ENCODE measurements around the gene TFPI.
"Not testable (repeated sequence)": the region's sequence is repeated elsewhere in the genome, so short reads cannot be mapped to it uniquely, and the experiment has no call there.

Gene TFPI

DNA sequence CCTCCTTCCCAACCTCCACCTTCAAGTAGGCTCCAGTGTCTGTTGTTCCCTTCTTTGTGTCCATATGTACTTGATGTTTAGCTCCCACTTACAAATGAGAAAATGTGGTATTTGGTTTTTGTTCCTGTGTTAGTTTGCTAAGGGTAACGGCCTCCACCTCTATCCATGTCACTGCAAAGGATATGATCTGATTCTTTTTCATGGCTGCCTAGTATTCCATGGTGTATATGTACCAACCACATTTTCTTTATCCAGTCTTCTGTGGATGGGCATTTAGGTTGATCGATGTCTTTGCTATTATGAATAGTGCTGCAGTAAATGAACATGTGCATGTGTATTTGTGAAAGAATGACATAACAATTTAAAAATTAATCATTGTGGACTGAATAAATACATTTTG is 19.5 kb upstream of the TFPI start:
- Histone ChIP-seq H3K9ac (ENCODE audit: low read length) (no peak overlapping the region), H3K36me3 (ENCODE audit: control insufficient read depth, insufficient read depth, low read length) (no peaks in the 10 kb centered on the region), H3K4me3 (ENCODE audit: low read length) (no peak overlapping the region), H3K27ac (ENCODE audit: low read depth, low read length) (no peak overlapping the region), H3K4me1 (ENCODE audit: control insufficient read depth, insufficient read depth, low read length) (no peaks in the 10 kb centered on the region), H3K27me3 (ENCODE audit: control insufficient read depth, insufficient read depth, low read length) (no peaks in the 10 kb centered on the region)

DNA sequence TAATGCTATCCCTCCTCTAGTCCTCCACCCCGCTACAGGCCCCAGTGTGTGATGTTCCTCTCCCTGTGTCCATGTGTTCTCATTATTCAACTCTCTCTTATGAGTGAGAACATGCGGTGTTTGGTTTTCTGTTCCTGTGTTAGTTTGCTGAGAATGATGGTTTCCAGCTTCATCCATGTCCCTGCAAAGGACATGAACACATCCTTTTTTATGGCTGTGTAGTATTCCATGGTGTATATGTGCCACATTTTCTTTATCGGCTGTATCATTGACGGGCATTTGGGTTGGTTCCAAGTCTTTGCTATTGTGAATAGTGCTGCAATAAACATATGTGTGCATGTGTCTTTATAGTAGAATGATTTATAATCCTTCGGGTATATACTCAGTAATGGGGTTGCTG is 17.8 kb upstream of the TFPI start:
- H3K4me1 ChIP-seq (ENCODE audit: control insufficient read depth, insufficient read depth, low read length); H3K36me3 ChIP-seq (ENCODE audit: control insufficient read depth, insufficient read depth, low read length); H3K9ac ChIP-seq (ENCODE audit: low read length); H3K4me3 ChIP-seq (ENCODE audit: low read length); H3K27me3 ChIP-seq (ENCODE audit: control insufficient read depth, insufficient read depth, low read length); H3K27ac ChIP-seq (ENCODE audit: low read depth, low read length): not testable (repeated sequence)

DNA sequence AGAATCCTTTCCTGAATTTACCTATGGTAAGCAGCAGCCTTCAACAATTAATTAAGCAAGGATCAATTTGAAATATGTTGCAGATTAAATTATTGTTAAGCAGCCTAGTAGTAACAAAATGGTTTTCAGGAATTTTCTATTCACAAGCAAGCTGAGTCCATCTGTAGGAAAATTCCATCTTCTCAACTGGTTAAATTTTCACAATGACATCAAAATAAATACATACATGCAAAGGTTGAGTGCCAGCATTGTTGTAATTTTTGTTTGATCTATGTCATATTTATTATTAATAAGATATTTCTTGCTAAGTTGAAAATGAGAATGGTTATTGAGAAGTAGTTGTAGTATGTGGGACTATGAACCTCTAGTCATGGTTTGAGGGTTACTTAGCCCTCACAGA is 15.3 kb upstream of the TFPI start:
- H3K9ac ChIP-seq (ENCODE audit: low read length): no peak overlapping the region
- H3K4me1 ChIP-seq (ENCODE audit: control insufficient read depth, insufficient read depth, low read length): no peaks in the 10 kb centered on the region
- H3K27me3 ChIP-seq (ENCODE audit: control insufficient read depth, insufficient read depth, low read length): no peaks in the 10 kb centered on the region
- no peak overlapping the region for H3K4me3 ChIP-seq (ENCODE audit: low read length)
- H3K27ac ChIP-seq (ENCODE audit: low read depth, low read length): no peak overlapping the region
- no peaks in the 10 kb centered on the region for H3K36me3 ChIP-seq (ENCODE audit: control insufficient read depth, insufficient read depth, low read length)

DNA sequence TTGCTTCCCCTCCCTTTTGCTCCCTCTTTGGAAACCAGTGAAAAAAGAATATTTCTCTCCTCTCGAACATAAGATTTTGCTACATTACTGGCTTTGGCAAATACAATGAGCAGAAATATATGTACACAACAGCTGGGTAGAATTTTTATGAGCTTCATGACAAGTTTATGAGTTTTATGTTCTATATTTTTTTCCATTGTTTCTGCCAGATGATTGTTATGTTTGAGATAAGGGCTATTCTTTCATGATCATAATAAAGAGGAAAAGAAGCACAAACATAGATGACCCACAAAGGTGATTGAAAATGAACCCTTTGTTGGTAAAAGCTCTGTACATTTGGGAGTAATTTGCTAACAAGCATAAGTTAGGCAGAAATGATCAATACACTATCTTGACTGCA is 14.8 kb upstream of the TFPI start:
- Histone ChIP-seq H3K27me3 (ENCODE audit: control insufficient read depth, insufficient read depth, low read length) (no peaks in the 10 kb centered on the region), H3K9ac (ENCODE audit: low read length) (no peak overlapping the region), H3K4me1 (ENCODE audit: control insufficient read depth, insufficient read depth, low read length) (no peaks in the 10 kb centered on the region), H3K27ac (ENCODE audit: low read depth, low read length) (no peak overlapping the region), H3K36me3 (ENCODE audit: control insufficient read depth, insufficient read depth, low read length) (no peaks in the 10 kb centered on the region), H3K4me3 (ENCODE audit: low read length) (no peak overlapping the region)

DNA sequence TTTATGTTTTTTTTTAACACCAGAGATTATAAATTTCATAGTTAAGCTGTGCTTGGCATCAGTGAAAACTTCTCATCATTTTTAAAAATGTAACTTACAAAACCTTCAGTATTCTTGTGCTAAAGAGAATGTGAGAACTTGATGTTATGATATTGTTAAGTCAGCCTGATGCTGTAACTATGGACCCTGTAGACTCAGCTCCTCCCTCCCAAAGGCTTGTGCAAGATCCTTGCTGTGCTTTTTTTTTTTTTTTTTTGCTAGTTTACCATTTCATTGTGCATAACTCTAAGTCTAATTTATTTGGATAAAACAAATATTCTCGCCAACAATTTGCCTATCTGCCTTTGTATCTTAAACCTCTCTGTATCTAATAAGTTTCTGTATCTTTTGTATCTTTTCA is 12.9 kb upstream of the TFPI start:
- H3K27ac ChIP-seq (ENCODE audit: low read depth, low read length): no peak overlapping the region
- H3K9ac ChIP-seq (ENCODE audit: low read length): no peak overlapping the region
- H3K27me3 ChIP-seq (ENCODE audit: control insufficient read depth, insufficient read depth, low read length): no peaks in the 10 kb centered on the region
- no peak overlapping the region for H3K4me3 ChIP-seq (ENCODE audit: low read length)
- no peaks in the 10 kb centered on the region for H3K36me3 ChIP-seq (ENCODE audit: control insufficient read depth, insufficient read depth, low read length)
- no peaks in the 10 kb centered on the region for H3K4me1 ChIP-seq (ENCODE audit: control insufficient read depth, insufficient read depth, low read length)

DNA sequence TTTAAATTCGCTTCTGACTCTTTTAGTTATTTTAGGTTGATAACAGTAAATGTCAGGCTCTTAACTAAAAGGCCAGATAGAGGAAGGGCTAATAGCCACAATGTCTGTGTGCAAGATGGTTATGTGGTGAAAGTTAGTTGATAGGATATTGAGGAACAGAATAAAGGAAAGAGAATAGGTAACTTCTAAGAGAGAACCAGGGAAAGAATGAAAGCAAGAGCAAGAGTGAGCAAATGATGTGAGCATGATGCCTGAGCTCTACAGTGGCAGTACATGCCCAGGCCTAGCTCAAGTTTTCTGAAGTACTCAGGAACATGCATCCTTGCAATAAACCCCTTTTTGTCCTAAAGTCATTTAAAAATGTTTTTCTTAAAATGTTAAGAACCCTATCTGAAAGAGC is 12.5 kb upstream of the TFPI start:
- H3K36me3 ChIP-seq (ENCODE audit: control insufficient read depth, insufficient read depth, low read length): no peaks in the 10 kb centered on the region
- no peaks in the 10 kb centered on the region for H3K27me3 ChIP-seq (ENCODE audit: control insufficient read depth, insufficient read depth, low read length)
- no peak overlapping the region for H3K9ac ChIP-seq (ENCODE audit: low read length)
- H3K4me1 ChIP-seq (ENCODE audit: control insufficient read depth, insufficient read depth, low read length): no peaks in the 10 kb centered on the region
- H3K4me3 ChIP-seq (ENCODE audit: low read length): no peak overlapping the region
- no peak overlapping the region for H3K27ac ChIP-seq (ENCODE audit: low read depth, low read length)

DNA sequence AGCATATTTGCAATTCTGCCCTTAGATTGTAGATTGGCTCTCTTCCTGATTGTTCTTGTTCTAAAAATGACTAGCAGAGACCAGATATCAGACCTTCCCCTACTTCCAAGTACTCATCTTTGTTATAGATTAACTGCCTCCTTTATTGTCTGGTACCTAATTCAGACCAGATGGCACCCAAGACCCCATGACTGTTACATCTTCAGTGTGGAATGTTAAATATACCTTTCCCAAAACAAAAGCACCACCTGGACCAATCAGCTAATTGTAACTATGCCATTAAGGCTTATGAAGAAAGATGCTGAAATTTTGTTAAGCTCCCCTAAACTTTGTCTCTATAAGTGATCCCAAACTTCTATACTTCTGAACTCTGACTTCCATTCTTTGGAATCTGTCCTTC is 12.0 kb upstream of the TFPI start:
- Histone ChIP-seq H3K27ac (ENCODE audit: low read depth, low read length) (no peak overlapping the region), H3K9ac (ENCODE audit: low read length) (no peak overlapping the region), H3K27me3 (ENCODE audit: control insufficient read depth, insufficient read depth, low read length) (no peaks in the 10 kb centered on the region), H3K4me3 (ENCODE audit: low read length) (no peak overlapping the region), H3K4me1 (ENCODE audit: control insufficient read depth, insufficient read depth, low read length) (no peaks in the 10 kb centered on the region), H3K36me3 (ENCODE audit: control insufficient read depth, insufficient read depth, low read length) (no peaks in the 10 kb centered on the region)

DNA sequence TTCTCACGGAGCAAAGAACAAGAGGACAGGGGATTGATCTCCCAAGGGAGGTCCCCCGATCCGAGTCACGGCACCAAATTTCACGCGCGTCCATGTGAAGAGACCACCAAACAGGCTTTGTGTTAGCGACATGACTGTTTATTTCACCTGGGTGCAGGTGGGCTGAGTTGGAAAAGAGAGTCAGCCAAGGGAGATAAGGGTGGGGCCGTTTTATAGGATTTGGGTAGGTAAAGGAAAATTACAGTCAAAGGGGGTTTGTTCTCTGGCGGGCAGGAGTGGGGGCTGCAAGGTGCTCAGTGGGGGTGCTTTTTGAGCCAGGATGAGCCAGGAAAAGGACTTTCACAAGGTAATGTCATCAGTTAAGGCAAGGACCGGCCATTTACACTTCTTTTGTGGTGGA is 11.4 kb upstream of the TFPI start:
- not testable (repeated sequence) for H3K27me3 ChIP-seq (ENCODE audit: control insufficient read depth, insufficient read depth, low read length); H3K4me3 ChIP-seq (ENCODE audit: low read length); H3K36me3 ChIP-seq (ENCODE audit: control insufficient read depth, insufficient read depth, low read length); H3K27ac ChIP-seq (ENCODE audit: low read depth, low read length); H3K4me1 ChIP-seq (ENCODE audit: control insufficient read depth, insufficient read depth, low read length); H3K9ac ChIP-seq (ENCODE audit: low read length)

DNA sequence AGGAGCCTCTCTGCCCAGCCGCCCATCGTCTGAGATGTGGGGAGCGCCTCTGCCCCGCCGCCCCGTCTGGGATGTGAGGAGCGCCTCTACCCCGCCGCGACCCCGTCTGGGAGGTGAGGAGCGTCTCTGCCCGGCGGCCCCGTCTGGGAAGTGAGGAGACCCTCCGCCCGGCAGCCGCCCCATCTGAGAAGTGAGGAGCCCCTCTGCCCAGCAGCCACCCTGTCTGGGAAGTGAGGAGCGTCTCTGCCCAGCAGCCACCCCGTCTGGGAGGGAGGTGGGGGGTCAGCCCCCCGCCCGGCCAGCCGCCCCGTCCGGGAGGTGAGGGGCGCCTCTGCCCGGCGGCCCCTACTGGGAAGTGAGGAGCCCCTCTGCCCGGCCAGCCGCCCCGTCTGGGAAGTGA is 2.3 kb upstream of the TFPI start:
- not testable (repeated sequence) for H3K4me3 ChIP-seq (ENCODE audit: low read length); H3K4me1 ChIP-seq (ENCODE audit: control insufficient read depth, insufficient read depth, low read length); H3K9ac ChIP-seq (ENCODE audit: low read length); H3K36me3 ChIP-seq (ENCODE audit: control insufficient read depth, insufficient read depth, low read length); H3K27me3 ChIP-seq (ENCODE audit: control insufficient read depth, insufficient read depth, low read length); H3K27ac ChIP-seq (ENCODE audit: low read depth, low read length)

DNA sequence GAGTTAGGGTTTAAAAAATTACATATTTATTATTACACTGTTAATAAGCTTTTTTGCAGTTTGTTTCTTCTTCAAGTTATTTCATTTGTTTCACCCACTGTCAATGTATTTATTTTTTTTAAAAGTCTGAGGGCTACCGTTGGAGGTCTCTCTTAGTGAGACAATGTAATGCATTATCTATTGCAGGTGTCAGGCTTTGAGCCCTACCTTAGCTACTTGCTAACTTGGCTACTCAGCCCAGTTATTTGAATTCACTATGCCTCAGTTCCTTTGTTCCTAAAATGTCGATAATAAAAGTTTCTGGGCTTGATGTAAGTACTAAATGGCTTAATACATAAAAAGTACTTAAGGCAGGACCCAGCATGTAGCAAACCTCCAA is 458 bp upstream of the TFPI start:
- Histone ChIP-seq H3K36me3 (ENCODE audit: control insufficient read depth, insufficient read depth, low read length) (no peaks in the 10 kb centered on the region), H3K27me3 (ENCODE audit: control insufficient read depth, insufficient read depth, low read length) (no peaks in the 10 kb centered on the region), H3K27ac (ENCODE audit: low read depth, low read length) (no peak overlapping the region), H3K4me1 (ENCODE audit: control insufficient read depth, insufficient read depth, low read length) (no peaks in the 10 kb centered on the region), H3K9ac (ENCODE audit: low read length) (no peak overlapping the region), H3K4me3 (ENCODE audit: low read length) (no peak overlapping the region)

DNA sequence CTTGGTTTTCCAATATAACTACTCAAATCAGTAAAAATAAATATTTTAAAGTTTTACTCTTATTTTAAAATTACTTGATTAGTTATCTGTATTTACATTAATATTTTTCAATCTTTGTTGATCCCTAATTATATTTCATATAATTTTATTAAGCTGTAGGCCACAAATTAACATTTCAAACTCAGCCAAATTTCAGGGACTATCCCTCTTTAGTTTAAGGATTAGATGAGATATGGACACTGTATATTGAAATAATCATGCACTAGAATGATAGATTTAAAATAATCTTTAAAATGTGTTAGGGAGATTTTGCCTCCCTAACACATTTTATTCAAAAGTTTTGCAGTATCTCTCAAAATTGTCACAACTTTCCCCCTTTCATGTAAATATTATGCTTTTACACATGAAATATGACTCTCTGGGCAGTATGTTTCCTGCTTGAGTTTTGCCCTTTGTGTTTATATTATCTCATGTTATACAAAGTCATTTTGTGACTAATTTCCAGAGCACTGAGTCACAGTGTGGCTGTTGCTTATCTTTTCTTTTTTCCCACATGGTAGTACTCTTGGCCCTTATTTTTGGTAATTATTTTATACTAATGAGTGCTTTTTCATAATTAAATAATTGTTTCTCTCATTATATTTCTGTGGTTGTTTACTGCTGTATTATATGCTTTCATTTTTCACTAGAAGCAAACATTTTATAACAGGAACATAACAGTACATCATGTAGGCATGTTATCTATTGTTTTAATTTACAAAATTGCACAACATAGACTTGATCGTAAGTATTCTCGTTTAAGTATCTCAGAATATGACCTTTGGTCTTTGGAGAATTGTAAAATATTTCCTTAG is 1.2 kb downstream of the TFPI start:
- H3K9ac ChIP-seq (ENCODE audit: low read length): no peak overlapping the region
- H3K4me3 ChIP-seq (ENCODE audit: low read length): no peak overlapping the region
- no peaks in the 10 kb centered on the region for H3K27me3 ChIP-seq (ENCODE audit: control insufficient read depth, insufficient read depth, low read length)
- H3K36me3 ChIP-seq (ENCODE audit: control insufficient read depth, insufficient read depth, low read length): no peaks in the 10 kb centered on the region
- peak overlapping the region; percentile 8 for H3K27ac ChIP-seq (ENCODE audit: low read depth, low read length)
- H3K4me1 ChIP-seq (ENCODE audit: control insufficient read depth, insufficient read depth, low read length): no peaks in the 10 kb centered on the region

DNA sequence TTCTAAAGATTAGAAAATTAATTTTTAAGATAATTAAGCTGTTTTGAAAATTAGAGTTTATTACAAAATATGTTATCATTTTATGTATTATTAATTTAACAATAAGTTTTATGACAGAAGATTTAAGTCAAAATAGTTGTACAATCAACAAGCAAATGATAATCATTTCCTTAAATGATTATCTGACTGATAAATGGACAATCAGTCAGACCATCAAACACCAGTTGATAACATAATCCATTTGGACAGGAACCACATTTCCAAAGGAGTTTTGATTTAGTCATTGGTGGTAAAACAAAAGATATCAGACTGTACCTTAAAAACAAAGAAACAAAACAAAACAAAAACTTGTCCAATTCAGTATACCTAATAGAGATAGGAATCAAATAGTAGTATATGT is 1.9 kb downstream of the TFPI start:
- H3K4me1 ChIP-seq (ENCODE audit: control insufficient read depth, insufficient read depth, low read length): no peaks in the 10 kb centered on the region
- no peak overlapping the region for H3K4me3 ChIP-seq (ENCODE audit: low read length)
- H3K27ac ChIP-seq (ENCODE audit: low read depth, low read length): no peak overlapping the region
- no peak overlapping the region for H3K9ac ChIP-seq (ENCODE audit: low read length)
- H3K36me3 ChIP-seq (ENCODE audit: control insufficient read depth, insufficient read depth, low read length): no peaks in the 10 kb centered on the region
- H3K27me3 ChIP-seq (ENCODE audit: control insufficient read depth, insufficient read depth, low read length): no peaks in the 10 kb centered on the region

DNA sequence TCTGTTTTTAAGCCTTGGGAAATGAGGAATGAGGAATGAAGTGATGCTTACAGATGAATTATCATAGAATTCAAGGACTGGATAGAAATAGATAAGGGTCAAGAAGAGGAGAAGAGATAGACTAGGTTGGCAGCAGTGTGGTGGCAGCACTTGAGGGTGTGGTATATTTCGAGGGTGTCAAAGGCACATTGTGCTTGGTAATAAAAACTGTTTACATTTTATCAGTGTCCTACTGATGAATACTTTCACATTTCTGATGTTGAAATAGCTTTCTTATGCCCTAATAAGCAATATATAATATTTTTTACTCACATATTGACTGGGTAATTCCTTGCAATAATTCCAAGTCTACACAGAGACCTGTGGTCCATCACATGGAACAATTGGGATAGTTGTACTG is 3.4 kb downstream of the TFPI start:
- Histone ChIP-seq H3K27ac (ENCODE audit: low read depth, low read length) (no peak overlapping the region), H3K4me1 (ENCODE audit: control insufficient read depth, insufficient read depth, low read length) (no peaks in the 10 kb centered on the region), H3K4me3 (ENCODE audit: low read length) (no peak overlapping the region), H3K27me3 (ENCODE audit: control insufficient read depth, insufficient read depth, low read length) (no peaks in the 10 kb centered on the region), H3K36me3 (ENCODE audit: control insufficient read depth, insufficient read depth, low read length) (no peaks in the 10 kb centered on the region), H3K9ac (ENCODE audit: low read length) (no peak overlapping the region)
